Measurements from ENCODE around the gene RRP1B. TPM values are rescaled to one million over a fixed set of nuclear protein-coding genes. Genes with fewer than 3 reads are reported as not detected.
A peak's percentile ranks its signal among the peaks of the same experiment; 100 is the strongest.

RRP1B gene
- total RNA-seq, 1 donor from 2014 or later, result 70.4 TPM

GRCh38 chr21:43618940-43619339 is 40.4 kb upstream of the RRP1B start:
- DNase-seq (ENCODE audit: low read depth, low spot score), result no peak
- H3K27ac Mint-ChIP-seq (ENCODE audit: unreplicated experiment), result no peak overlapping the region

DNA sequence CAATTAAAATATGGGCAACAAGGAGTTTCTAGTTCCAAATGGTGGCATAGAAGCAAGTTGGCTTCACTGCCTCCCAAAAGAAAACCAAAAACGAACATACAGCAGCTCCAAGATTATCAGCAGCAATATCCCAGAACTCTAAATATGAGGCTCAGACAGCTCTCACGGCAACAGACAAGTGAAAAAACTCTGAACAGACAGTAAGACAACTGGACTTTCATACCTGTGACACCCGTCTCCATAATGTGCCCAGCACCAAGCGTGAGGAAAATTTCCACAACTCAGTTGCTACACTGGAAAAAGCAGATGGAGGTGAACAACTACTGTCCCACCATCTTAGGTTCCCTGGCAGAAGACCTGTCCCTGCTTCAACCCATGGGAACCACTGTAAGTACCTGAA is 40.0 kb upstream of the RRP1B start:
- Mint-ChIP-seq H3K4me1 (no peaks in the 10 kb centered on the region), H3K27ac (ENCODE audit: unreplicated experiment) (no peak overlapping the region), H3K27me3 (ENCODE audit: low read depth) (no peaks in the 10 kb centered on the region), H3K9me3 (peaks cover 5% of the 10 kb centered on the region), H3K36me3 (ENCODE audit: low read depth) (peaks cover 5% of the 10 kb centered on the region), H3K4me3 (no peak overlapping the region)
- no peak for DNase-seq (ENCODE audit: low read depth, low spot score)
- no peak for TF ChIP-seq CTCF (conservative IDR thresholded peaks at IDR 0.05)

More at GRCh38 chr21:43618940-43619339, 40.4 kb upstream of the RRP1B start:
- no peak for TF ChIP-seq CTCF (conservative IDR thresholded peaks at IDR 0.05)
- Mint-ChIP-seq H3K4me1 (no peaks in the 10 kb centered on the region), H3K4me3 (no peak overlapping the region), H3K36me3 (ENCODE audit: low read depth) (peaks cover 5% of the 10 kb centered on the region), H3K27me3 (ENCODE audit: low read depth) (no peaks in the 10 kb centered on the region), H3K9me3 (peaks cover 5% of the 10 kb centered on the region)

- no peak for DNase-seq (ENCODE audit: low read depth, low spot score)
- peak; percentile 37 for TF ChIP-seq CTCF (conservative IDR thresholded peaks at IDR 0.05)
- H3K4me3 Mint-ChIP-seq, result no peak overlapping the region
- no peaks in the 10 kb centered on the region for H3K27me3 Mint-ChIP-seq (ENCODE audit: low read depth)
- H3K4me1 Mint-ChIP-seq, result no peaks in the 10 kb centered on the region
- H3K36me3 Mint-ChIP-seq (ENCODE audit: low read depth), result peaks cover 5% of the 10 kb centered on the region
- H3K9me3 Mint-ChIP-seq, result peaks cover 5% of the 10 kb centered on the region
- no peak overlapping the region for H3K27ac Mint-ChIP-seq (ENCODE audit: unreplicated experiment)
Measured at GRCh38 chr21:43619856-43620255, 39.5 kb upstream of the RRP1B start.

DNA sequence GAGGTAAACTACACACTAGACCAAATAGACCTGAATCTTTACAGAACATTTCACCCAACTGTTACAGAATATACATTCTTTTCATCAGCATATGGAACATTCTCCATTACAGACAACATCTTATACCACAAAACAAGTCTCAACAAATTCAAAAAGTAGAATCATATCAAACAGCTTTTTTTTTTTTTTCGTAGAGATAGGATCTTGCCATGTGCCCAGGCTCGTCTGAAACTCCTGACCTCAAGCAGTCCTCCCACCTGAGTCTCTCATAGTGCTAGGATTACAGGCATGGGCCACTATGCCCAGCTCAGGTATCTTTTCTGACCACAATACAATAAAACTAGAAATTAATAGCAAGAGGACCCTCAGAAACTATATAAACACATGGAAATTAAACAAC is 36.6 kb upstream of the RRP1B start:
- TF ChIP-seq CTCF (conservative IDR thresholded peaks at IDR 0.05), result no peak
- no peak overlapping the region for H3K4me3 Mint-ChIP-seq
- no peak overlapping the region for H3K27ac Mint-ChIP-seq (ENCODE audit: unreplicated experiment)
- no peaks in the 10 kb centered on the region for H3K4me1 Mint-ChIP-seq
- peaks cover 5% of the 10 kb centered on the region for H3K9me3 Mint-ChIP-seq
- peaks cover 5% of the 10 kb centered on the region for H3K36me3 Mint-ChIP-seq (ENCODE audit: low read depth)
- no peak for DNase-seq (ENCODE audit: low read depth, low spot score)
- no peaks in the 10 kb centered on the region for H3K27me3 Mint-ChIP-seq (ENCODE audit: low read depth)

GRCh38 chr21:43623588-43623987 is 35.8 kb upstream of the RRP1B start:
- no peak for TF ChIP-seq CTCF (conservative IDR thresholded peaks at IDR 0.05)
- DNase-seq (ENCODE audit: low read depth, low spot score), result no peak
- H3K4me1 Mint-ChIP-seq, result no peaks in the 10 kb centered on the region
- no peak overlapping the region for H3K27ac Mint-ChIP-seq (ENCODE audit: unreplicated experiment)
- H3K36me3 Mint-ChIP-seq (ENCODE audit: low read depth), result peaks cover 12% of the 10 kb centered on the region
- no peak overlapping the region for H3K4me3 Mint-ChIP-seq
- peaks cover 10% of the 10 kb centered on the region for H3K9me3 Mint-ChIP-seq
- H3K27me3 Mint-ChIP-seq (ENCODE audit: low read depth), result no peaks in the 10 kb centered on the region

DNA sequence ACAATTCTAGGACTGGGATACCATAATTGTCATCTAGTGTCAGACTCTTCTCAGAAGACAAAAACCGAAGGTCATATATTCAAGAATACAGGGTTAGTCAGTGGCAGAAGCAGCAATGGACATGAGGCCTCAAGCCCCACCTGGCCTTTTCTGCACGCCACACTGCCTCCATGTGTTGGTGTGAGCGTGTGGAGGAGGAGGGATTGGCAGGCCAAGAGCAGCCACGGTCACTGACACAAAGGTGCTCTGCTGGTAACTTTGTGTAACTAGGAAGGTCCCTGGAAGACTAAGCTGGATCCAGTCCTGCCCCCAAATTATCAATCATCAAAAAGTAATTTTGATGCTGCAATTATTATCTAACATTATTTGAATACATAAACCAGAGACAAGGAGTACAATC is 35.0 kb upstream of the RRP1B start:
- Mint-ChIP-seq H3K36me3 (ENCODE audit: low read depth) (peaks cover 11% of the 10 kb centered on the region), H3K4me1 (no peaks in the 10 kb centered on the region), H3K27ac (ENCODE audit: unreplicated experiment) (no peak overlapping the region), H3K9me3 (peaks cover 10% of the 10 kb centered on the region), H3K4me3 (no peak overlapping the region), H3K27me3 (ENCODE audit: low read depth) (no peaks in the 10 kb centered on the region)
- no peak for TF ChIP-seq CTCF (conservative IDR thresholded peaks at IDR 0.05)
- no peak for DNase-seq (ENCODE audit: low read depth, low spot score)
